IMR-90 (cell line): ENCODE results near the gene TRMT2A.

Source experiments
- MAFK ChIP-seq: IDR thresholded peaks from 2 replicates; pipeline ENCODE4 v1.6.1; 2012; ENCODE audit warnings: low read depth, low read length, improper control_type of control experiment
- MAZ ChIP-seq: IDR thresholded peaks from 2 replicates; pipeline ENCODE4 v1.6.1; 2012; ENCODE audit warnings: low read depth, mild to moderate bottlenecking, low read length, improper control_type of control experiment, moderate library complexity, borderline replicate concordance
- TF ChIP-seq, protein P1 (sequence below): fragments of 150-350 bp; IDR thresholded peaks from 2 replicates; pipeline ENCODE4 v1.6.1; 2016; ENCODE audit warnings: low read depth, mild to moderate bottlenecking, low read length, moderate library complexity, borderline replicate concordance
- TF ChIP-seq, protein P2 (sequence below): conservative IDR thresholded peaks from 2 replicates; pipeline ENCODE4 v1.5.1; 2012; ENCODE audit warnings: mild to moderate bottlenecking, low read depth, low read length, improper control_type of control experiment

DNA sequence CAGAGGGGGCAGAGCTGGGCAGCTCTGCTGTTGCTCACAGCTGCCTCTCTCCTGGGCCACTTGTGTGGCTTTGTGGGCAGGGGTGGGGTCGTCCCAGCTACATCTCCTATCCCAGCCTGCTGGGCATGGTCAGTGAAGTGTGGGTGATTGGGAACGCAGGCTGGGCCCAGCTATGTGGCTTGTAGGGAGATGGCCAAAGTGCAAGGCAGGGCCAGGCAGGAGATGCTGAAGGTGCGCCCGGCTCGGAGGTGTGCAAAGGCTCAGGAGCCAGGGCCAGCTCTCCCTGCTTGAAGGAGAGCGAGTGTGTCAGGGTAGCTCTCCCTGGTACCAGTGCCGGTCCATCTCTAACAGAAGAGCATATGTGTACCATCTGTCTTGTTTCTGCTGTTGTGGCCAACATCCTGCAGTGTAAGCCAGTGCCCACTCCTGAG is 9.5 kb downstream of the TRMT2A start:
- TF ChIP-seq, protein P1, sequence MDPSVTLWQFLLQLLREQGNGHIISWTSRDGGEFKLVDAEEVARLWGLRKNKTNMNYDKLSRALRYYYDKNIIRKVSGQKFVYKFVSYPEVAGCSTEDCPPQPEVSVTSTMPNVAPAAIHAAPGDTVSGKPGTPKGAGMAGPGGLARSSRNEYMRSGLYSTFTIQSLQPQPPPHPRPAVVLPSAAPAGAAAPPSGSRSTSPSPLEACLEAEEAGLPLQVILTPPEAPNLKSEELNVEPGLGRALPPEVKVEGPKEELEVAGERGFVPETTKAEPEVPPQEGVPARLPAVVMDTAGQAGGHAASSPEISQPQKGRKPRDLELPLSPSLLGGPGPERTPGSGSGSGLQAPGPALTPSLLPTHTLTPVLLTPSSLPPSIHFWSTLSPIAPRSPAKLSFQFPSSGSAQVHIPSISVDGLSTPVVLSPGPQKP: no peak
- TF ChIP-seq MAFK (no peak), MAZ (no peak)
- TF ChIP-seq, protein P2, sequence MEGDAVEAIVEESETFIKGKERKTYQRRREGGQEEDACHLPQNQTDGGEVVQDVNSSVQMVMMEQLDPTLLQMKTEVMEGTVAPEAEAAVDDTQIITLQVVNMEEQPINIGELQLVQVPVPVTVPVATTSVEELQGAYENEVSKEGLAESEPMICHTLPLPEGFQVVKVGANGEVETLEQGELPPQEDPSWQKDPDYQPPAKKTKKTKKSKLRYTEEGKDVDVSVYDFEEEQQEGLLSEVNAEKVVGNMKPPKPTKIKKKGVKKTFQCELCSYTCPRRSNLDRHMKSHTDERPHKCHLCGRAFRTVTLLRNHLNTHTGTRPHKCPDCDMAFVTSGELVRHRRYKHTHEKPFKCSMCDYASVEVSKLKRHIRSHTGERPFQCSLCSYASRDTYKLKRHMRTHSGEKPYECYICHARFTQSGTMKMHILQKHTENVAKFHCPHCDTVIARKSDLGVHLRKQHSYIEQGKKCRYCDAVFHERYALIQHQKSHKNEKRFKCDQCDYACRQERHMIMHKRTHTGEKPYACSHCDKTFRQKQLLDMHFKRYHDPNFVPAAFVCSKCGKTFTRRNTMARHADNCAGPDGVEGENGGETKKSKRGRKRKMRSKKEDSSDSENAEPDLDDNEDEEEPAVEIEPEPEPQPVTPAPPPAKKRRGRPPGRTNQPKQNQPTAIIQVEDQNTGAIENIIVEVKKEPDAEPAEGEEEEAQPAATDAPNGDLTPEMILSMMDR: no peak
